ENCODE data around the gene TBC1D13. TPM values are rescaled to one million over a fixed set of nuclear protein-coding genes. Genes with fewer than 3 reads are reported as not detected.
A peak's percentile ranks its signal among the peaks of the same experiment; 100 is the strongest.

Gene TBC1D13
- total and polyA plus RNA-seq, 9 of the 15 experiments (the other 6 are each of a cell fraction or from before 2014, with no cell fraction given): 2.3 to 28.7 (median 11.4) TPM

GRCh38 chr9:128786681-128787601 is at the start of gene TBC1D13 (continued):
- TF ChIP-seq ZBTB1 (CRISPR knock-in tag; IDR thresholded peaks at IDR 0.05; ENCODE audit: borderline replicate concordance, low read depth) (peak; percentile 89), XRCC3 (IDR thresholded peaks at IDR 0.05) (no peak), ZNF592 (IDR thresholded peaks at IDR 0.05) (peak; percentile 86), FOXJ3 (CRISPR knock-in tag; IDR thresholded peaks at IDR 0.05) (no peak), ZNF3 (CRISPR knock-in tag; IDR thresholded peaks at IDR 0.05) (no peak), MYC (IDR thresholded peaks at IDR 0.05; ENCODE audit: low read depth, low read length) (peak; percentile 78), MYC (CRISPR knock-in tag; IDR thresholded peaks at IDR 0.05; ENCODE audit: borderline replicate concordance, low read depth) (no peak), ZNF143 (CRISPR knock-in tag; IDR thresholded peaks at IDR 0.05) (no peak), KLF16 (IDR thresholded peaks at IDR 0.05) (no peak), NFRKB (IDR thresholded peaks at IDR 0.05; ENCODE audit: low read depth) (peak; percentile 52), L3MBTL2 (IDR thresholded peaks at IDR 0.05) (peak; percentile 97)
- TF ChIP-seq, protein P1, sequence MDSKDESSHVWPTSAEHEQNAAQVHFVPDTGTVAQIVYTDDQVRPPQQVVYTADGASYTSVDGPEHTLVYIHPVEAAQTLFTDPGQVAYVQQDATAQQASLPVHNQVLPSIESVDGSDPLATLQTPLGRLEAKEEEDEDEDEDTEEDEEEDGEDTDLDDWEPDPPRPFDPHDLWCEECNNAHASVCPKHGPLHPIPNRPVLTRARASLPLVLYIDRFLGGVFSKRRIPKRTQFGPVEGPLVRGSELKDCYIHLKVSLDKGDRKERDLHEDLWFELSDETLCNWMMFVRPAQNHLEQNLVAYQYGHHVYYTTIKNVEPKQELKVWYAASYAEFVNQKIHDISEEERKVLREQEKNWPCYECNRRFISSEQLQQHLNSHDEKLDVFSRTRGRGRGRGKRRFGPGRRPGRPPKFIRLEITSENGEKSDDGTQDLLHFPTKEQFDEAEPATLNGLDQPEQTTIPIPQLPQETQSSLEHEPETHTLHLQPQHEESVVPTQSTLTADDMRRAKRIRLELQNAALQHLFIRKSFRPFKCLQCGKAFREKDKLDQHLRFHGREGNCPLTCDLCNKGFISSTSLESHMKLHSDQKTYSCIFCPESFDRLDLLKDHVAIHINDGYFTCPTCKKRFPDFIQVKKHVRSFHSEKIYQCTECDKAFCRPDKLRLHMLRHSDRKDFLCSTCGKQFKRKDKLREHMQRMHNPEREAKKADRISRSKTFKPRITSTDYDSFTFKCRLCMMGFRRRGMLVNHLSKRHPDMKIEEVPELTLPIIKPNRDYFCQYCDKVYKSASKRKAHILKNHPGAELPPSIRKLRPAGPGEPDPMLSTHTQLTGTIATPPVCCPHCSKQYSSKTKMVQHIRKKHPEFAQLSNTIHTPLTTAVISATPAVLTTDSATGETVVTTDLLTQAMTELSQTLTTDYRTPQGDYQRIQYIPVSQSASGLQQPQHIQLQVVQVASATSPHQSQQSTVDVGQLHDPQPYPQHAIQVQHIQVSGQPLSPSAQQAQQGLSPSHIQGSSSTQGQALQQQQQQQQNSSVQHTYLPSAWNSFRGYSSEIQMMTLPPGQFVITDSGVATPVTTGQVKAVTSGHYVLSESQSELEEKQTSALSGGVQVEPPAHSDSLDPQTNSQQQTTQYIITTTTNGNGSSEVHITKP (IDR thresholded peaks at IDR 0.05; ENCODE audit: partially characterized antibody): peak; percentile 75
- TF ChIP-seq, protein P2, sequence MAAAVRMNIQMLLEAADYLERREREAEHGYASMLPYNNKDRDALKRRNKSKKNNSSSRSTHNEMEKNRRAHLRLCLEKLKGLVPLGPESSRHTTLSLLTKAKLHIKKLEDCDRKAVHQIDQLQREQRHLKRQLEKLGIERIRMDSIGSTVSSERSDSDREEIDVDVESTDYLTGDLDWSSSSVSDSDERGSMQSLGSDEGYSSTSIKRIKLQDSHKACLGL (CRISPR knock-in tag; IDR thresholded peaks at IDR 0.05; ENCODE audit: borderline replicate concordance, poor library complexity, severe bottlenecking): no peak
- TF ChIP-seq, protein P3, sequence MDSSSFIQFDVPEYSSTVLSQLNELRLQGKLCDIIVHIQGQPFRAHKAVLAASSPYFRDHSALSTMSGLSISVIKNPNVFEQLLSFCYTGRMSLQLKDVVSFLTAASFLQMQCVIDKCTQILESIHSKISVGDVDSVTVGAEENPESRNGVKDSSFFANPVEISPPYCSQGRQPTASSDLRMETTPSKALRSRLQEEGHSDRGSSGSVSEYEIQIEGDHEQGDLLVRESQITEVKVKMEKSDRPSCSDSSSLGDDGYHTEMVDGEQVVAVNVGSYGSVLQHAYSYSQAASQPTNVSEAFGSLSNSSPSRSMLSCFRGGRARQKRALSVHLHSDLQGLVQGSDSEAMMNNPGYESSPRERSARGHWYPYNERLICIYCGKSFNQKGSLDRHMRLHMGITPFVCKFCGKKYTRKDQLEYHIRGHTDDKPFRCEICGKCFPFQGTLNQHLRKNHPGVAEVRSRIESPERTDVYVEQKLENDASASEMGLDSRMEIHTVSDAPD (CRISPR knock-in tag; IDR thresholded peaks at IDR 0.05): no peak
